GM20000 (cell line): ENCODE data around the gene SYNPO2.

ENCODE experiments used
- DNase-seq: peaks from one replicate; pipeline ENCODE4 v3.0.0; 2012; ENCODE audit warnings: low spot score
- TF ChIP-seq, protein P1 (sequence below): IDR thresholded peaks from 2 replicates; pipeline ENCODE4 v1.5.1; 2012; ENCODE audit warnings: mild to moderate bottlenecking, control low read depth; ENCODE audit errors: extremely low read depth, missing control alignments

The SYNPO2 gene

DNA sequence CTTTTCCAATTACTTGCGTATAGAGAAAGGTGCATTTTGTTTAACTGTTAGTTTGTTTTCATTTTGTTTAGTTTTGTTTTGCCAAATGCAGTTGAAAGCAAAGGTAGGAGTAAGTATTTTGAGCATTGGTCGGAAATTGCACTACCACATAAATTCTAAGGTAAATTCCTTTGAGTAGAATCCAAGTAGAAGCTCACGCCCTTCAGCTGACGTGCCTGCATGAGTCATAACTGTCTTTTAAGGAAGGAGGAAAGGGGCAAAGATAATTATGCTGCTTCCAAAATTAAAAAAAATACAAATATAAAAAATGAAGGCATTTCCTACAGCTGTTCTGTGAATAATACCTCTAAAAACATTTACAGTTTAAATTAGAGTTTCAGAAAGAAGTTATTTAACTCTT lies 136.8 kb downstream of the SYNPO2 start:
- TF ChIP-seq, protein P1, sequence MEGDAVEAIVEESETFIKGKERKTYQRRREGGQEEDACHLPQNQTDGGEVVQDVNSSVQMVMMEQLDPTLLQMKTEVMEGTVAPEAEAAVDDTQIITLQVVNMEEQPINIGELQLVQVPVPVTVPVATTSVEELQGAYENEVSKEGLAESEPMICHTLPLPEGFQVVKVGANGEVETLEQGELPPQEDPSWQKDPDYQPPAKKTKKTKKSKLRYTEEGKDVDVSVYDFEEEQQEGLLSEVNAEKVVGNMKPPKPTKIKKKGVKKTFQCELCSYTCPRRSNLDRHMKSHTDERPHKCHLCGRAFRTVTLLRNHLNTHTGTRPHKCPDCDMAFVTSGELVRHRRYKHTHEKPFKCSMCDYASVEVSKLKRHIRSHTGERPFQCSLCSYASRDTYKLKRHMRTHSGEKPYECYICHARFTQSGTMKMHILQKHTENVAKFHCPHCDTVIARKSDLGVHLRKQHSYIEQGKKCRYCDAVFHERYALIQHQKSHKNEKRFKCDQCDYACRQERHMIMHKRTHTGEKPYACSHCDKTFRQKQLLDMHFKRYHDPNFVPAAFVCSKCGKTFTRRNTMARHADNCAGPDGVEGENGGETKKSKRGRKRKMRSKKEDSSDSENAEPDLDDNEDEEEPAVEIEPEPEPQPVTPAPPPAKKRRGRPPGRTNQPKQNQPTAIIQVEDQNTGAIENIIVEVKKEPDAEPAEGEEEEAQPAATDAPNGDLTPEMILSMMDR: no peak
- no peak for DNase-seq

DNA sequence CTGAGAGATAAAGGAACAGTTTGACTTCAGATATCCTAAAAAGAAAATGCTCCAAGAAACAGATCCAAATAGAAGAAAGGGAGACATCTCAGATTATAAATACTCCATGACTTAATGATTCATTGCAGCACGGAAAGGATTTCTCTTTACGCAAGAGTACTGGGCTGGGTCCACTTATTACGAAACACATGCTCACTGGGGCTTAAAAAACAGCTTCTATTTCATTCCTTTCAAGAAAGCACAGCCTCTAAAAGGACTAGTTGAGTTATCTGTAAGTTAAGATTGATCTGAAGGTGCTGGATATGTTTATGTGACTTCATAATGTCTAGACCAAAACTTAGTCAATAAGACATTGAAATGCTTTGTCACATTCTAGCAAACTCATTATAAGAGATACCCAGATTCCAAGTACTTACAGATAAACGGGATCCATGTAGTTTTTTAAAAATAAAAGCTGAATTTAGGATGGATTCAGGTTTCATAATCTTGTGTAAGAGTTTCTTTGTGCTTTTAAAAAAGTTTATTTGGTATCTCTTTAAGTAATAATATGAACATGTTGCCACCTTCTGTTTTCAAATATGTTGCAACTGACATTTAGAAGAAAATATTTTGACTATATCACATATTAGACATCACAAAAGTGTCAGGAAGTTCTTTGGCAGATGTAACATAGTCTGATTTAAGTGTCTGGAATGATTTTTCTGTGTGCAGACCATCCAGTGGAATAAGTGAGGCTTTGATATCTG lies 137.4 kb downstream of the SYNPO2 start:
- DNase-seq: no peak
- TF ChIP-seq, protein P1: no peak

- no peak for DNase-seq
- TF ChIP-seq, protein P1: no peak
Observed at GRCh38 chr4:119026662-119027444, 138.2 kb downstream of the SYNPO2 start.

GRCh38 chr4:119027811-119028210 lies 139.2 kb downstream of the SYNPO2 start:
- DNase-seq: no peak
- TF ChIP-seq, protein P1: no peak

GRCh38 chr4:119028296-119028695 lies 139.6 kb downstream of the SYNPO2 start:
- DNase-seq: no peak
- TF ChIP-seq, protein P1: no peak

DNA sequence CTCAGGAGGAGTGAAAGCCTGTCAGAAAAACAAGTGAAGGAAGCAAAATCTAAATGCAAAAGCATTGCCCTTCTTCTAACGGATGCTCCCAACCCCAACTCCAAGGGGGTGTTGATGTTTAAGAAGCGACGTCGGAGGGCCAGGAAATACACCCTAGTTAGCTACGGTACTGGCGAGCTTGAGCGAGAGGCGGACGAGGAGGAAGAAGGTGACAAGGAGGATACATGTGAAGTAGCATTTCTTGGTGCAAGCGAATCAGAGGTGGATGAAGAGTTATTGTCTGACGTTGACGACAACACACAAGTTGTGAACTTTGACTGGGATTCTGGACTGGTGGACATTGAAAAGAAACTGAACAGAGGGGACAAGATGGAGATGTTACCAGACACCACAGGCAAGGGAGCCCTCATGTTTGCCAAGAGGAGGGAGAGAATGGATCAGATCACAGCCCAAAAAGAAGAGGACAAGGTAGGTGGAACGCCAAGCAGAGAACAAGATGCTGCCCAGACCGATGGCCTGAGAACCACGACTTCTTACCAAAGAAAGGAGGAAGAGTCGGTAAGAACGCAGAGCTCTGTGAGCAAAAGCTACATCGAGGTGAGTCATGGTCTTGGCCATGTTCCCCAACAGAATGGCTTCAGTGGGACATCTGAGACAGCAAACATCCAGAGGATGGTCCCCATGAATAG lies 141.3 kb downstream of the SYNPO2 start:
- TF ChIP-seq, protein P1: no peak
- DNase-seq: no peak

GRCh38 chr4:119030536-119030890 lies 141.9 kb downstream of the SYNPO2 start:
- DNase-seq: no peak
- TF ChIP-seq, protein P1: no peak
